GM12892 (cell line): ENCODE measurements around the gene LRRC3C.

Experiments used
- POLR2A ChIP-seq: IDR thresholded peaks from 2 replicates; pipeline ENCODE4 v1.6.1; 2011; ENCODE audit warnings: low read depth, low read length, control low read depth
- POLR2AphosphoS5 ChIP-seq: IDR thresholded peaks from 2 replicates; pipeline ENCODE4 v1.6.1; 2011; ENCODE audit warnings: low read depth, low read length, control low read depth
- TAF1 ChIP-seq: IDR thresholded peaks from 2 replicates; pipeline ENCODE4 v1.6.1; 2011; ENCODE audit warnings: low read depth, mild to moderate bottlenecking, control low read depth, low read length, borderline replicate concordance

- TF ChIP-seq POLR2AphosphoS5 (no peak), TAF1 (no peak), POLR2A (no peak)
Measured at GRCh38 chr17:39963829-39964228, 36.3 kb downstream of the LRRC3C start.
